GM19372 (cell line): ENCODE results near the gene TMEM222.

ENCODE experiments used
- ATAC-seq: cut with Tn5 transposase; IDR thresholded peaks from one replicate; pipeline ENCODE4 v1.9.1; 2021; ENCODE audit warnings: mild to moderate bottlenecking, low read depth, moderate library complexity; ENCODE audit not compliant: unreplicated experiment

TMEM222 gene

DNA sequence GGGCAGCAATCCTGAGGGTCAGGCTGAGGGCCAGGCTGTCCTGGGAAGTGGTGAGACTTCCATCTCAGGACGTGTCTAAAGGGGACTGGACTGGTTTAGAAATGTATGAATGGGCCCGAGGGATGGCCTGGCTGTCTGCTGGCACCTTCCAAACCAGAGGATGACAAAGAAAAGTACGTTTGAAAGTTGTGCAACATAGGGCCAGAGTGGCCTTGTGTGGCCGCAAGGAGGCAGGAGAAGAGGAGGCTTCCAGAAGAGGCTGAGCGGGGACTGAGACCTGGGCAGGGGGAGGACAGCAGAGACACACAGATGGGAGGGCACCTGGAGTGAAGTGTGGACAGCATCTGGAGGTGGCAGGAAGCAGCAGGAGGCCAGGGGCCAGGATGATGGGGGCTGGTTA lies 17.2 kb downstream of the TMEM222 start:
- ATAC-seq = no peak

GRCh38 chr1:27341525-27342252 lies 19.7 kb downstream of the TMEM222 start, which contains the start of gene SYTL1:
Gene SYTL1, plus strand, starts transcription at chr1:27342022. Its CDS starts 3,313 bp downstream, at chr1:27345335.
- no peak for ATAC-seq

GRCh38 chr1:27342391-27342777 lies 20.4 kb downstream of the TMEM222 start:
- no peak for ATAC-seq

DNA sequence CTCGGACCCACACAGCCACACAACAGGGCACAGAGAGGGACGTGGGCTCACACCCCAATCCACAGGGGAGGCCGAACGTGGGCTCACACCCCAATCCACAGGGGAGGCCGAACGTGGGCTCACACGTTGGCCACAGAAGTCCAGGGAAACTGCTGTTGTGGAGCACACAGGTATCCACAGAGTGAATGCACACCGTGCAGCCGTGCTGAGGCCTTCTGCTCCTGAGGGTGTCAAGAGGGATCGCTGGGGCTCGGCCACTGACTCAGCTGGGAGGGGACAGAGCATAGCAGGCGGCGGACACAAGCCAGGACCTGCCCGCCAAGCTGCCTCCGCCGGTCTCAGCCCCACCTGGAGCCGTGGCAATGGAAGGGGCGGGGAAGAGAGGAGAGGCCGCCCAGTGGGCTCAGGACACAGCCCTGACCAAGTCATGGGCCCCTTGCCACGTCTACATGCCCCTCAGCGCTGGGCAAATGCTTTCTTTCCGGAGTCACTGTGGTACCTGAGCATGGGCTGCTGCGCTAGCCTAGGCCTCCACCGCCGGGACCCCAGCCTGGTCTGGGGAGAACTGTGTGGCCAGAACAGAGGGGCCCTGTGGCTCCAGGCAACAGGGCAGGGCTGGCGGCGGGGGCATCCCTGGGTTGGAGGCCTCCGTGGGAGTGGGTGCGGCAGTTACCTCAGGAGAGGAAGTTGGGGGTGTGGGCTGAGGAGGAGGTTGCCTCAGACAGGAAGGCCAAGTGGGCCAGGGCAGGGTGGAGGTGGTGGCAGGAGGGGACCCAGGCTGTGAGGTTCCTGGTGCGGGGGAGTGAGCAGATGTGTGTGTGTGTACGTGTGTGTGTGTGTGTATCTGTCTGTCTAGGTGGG lies 21.0 kb downstream of the TMEM222 start:
- ATAC-seq = no peak

- ATAC-seq = no peak
These were observed 21.7 kb downstream of the TMEM222 start for GRCh38 chr1:27343639-27344025.

- no peak for ATAC-seq
These were observed 23.3 kb downstream of the TMEM222 start for GRCh38 chr1:27345272-27345671.

DNA sequence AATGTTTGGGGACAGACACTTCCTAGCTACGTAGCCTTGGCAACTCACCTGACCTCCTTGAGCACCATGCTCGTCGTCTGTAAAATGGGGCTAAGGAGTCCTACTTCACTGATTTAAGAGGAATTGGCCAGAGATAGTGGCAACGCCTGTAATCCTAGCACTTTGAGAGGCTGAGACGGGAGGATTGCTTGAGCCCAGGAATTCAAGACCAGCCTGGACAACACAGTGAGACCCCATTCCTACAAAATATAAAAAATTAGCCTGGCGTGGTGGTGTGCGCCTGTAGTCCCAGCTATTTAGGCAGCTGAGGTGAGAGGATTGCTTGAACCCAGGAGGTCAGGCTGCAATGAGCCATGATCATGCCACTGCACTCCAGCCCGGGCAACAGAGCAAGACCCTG lies 24.4 kb downstream of the TMEM222 start:
- ATAC-seq = no peak

DNA sequence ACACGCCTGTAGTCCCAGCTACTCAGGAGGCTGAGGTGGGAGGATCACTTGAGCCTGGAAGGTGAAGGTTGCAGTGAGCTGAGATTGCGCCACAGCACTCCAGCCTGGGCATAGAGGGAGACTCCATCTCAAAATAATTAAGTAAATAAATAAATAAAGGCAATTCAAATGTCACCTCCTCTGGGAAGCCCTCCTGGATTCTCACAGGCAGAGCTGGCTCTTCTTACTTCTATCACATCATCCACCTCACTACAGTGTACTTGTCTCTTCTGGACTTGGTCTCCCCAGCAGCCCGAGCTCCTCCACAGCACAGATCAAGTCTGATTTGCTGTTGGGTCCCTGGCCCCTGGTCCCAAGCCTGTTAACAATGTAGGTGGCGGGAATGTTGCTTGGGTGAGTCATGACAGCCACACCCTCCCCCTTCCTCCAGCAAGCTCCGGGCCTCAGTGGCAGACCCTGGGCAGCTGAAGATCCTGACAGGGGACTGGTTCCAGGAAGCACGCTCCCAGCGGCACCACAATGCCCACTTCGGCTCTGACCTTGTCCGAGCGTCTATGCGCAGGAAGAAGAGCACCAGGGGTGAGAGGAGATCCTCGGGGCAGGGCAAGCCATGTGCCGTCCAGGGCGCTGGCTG lies 25.1 kb downstream of the TMEM222 start:
- no peak for ATAC-seq

DNA sequence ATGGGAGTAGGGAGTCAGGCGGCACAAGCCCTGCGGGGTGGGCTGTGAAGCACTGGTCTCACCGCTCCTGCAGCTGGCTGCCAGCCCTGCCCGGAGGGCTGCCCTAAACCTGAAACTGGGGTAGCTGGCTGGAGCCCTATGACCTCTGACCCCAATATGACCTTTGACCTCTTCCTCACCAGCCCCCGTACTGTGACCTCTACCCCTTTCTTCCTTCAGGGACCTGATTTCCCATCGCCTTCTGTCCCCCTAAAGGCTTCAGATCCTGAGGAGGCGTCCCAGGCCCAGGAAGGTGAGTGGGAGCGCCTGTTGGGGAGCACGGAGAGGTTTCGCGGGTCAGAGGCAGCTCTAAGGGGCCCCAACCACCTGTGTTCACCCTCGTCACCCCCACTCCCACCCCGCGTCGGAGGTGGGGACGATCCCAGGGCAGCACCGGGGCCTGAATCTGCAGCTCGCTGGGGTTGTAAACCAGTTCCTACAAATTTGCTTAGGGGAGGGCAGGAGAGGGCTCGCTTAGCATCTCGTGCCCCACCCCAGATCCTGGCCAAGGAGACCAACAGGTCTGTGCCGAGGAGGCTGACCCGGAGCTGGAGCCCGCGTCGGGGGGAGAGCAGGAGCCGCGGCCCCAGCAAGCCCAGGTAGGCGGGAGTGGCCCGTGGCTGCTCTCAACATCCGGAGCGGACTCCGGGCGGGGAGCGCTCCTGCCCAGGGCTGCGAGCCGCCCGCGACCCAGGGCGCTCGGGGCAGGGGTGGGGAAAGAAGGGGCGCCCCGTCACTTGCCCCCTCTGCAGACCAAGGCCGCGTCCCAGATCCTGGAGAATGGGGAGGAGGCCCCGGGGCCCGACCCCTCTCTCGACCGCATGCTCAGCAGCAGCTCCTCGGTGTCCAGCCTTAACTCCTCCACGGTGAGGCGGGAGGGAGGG lies 27.2 kb downstream of the TMEM222 start:
- ATAC-seq = no peak

DNA sequence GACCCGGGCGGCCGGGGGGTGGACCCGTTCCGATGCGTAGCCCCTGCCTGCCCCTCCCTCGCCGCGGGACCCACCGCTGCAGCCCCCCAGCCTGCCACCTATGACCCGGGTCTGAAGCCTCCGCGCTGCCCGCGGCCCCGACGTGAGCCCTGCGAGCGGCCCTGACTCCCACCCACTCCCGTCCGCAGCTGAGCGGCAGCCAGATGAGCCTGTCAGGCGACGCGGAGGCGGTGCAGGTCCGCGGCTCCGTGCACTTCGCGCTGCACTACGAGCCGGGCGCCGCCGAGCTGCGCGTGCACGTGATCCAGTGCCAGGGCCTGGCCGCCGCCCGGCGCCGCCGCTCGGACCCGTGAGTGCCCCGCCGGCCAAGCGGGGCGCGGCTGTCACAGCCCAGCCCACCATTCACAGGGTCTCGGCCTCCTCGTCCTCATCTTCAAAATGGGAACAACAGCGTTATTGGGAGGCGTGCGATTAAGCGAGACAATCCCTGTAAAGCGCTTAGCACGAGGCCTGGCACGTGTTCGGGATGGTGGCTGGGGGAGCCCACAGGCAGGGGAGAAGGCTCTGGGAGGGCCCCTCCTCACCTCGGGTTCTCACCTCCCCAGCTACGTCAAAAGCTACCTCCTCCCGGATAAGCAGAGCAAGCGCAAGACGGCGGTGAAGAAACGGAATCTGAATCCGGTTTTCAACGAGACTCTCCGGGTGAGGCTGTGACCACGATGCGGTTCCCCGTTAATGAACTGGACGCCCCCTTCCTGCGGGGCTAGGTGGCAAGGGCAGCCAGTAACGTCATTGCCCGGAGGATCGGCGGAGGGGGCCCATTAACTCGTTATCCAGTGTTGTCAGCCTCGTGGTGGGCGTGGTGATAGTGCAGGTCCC lies 28.1 kb downstream of the TMEM222 start:
- ATAC-seq = no peak

DNA sequence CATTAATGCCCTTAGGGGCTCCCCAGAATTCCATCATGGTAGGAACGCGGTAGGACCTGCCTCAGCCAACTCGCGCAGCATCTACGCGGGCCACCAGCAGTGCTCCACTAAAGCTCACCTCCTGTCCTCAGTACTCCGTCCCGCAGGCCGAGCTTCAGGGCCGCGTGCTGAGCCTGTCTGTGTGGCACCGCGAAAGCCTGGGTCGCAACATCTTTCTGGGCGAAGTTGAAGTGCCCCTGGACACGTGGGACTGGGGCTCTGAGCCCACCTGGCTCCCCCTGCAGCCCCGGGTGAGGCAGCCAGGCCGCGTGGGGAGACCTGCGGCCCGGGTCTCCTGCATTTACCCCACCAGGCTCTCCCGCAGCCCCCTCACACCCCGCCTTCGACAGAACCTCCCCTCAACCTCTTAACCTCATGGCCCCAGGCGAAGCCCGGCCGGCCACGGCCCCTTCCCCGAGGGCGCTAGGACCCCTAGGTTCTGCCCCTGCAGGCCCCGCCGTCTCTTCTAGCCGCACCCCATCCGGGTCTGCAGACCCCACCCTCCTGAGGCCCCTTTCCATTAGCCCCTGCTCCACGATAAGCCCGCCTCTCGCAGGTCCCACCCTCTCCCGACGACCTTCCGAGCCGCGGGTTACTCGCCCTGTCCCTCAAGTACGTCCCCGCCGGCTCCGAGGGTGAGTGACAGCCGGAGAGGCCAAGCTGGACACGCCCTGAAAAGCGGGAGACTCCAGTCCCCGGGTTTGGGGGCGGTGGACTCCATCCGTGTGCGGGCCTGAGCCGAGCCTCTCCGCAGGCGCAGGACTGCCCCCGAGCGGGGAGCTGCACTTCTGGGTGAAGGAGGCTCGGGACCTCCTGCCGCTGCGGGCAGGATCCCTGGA lies 28.9 kb downstream of the TMEM222 start:
- ATAC-seq = no peak

GRCh38 chr1:27351541-27352107 lies 29.7 kb downstream of the TMEM222 start:
- no peak for ATAC-seq

DNA sequence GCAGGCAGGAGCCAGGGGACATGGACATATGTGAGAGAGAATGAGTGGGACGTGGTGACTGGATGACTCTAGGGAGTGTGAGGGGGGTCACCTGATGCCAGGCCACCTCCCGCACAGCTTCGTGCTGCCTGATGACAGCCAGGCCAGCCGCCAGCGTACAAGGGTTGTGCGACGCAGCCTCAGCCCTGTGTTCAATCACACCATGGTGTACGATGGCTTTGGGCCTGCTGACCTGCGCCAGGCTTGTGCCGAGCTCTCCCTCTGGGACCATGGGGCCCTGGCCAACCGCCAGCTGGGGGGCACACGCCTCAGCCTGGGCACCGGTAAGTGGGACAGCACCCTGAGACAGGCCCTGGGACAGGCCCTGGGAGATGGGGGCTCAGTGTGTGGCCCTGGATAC lies 31.2 kb downstream of the TMEM222 start:
- ATAC-seq = no peak

GRCh38 chr1:27353629-27354028 lies 31.7 kb downstream of the TMEM222 start:
- no peak for ATAC-seq

DNA sequence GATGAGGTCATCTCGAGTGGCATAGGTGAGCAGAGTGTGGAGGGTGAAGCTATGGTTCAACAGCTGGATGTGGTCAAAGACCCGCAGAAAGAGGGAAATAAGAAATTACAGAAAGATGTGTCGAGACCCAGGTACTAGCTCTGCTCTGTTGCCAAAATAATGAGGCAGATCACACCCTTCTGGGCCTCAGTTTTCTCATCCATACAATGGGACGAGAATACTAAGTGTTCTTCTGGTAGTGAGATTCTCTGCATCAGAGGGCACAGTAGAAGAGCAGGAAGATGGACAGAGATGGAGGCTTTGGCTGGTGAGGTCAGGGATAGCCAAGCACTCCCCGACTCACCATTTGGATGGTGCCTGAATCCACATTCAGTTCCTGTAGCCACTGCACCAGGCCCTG lies 33.7 kb downstream of the TMEM222 start:
- no peak for ATAC-seq

DNA sequence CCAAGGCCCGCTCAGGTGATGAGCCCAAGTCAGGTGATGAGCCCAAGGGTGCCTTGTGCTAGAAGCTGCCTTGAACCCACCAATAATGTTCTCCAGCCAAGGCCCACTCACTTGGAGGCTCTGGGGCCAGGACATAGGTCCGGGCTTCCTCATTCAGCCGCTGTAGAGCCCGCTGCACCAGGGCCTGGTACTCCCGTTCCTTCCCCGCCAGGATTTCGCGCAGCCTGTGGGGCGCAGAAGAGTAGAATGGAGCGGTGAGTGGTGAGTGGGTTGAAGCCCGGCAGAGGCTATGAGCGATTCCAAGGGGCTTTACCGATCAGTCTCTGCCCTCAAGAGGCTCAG lies 34.3 kb downstream of the TMEM222 start:
- ATAC-seq = no peak

- ATAC-seq = no peak
These were observed 34.8 kb downstream of the TMEM222 start for GRCh38 chr1:27356619-27357280.
